K562 (cell line): Measurements from ENCODE around the gene FBXO9. TPM values are rescaled to one million over a fixed set of nuclear protein-coding genes. Genes with fewer than 3 reads are reported as not detected.

Source experiments
- ATF1 ChIP-seq, 2 experiments: fragments of 450-650 bp in 1 of 2; IDR thresholded peaks; 2 replicates each; pipeline ENCODE4 v1.6.1; 2016; ENCODE audit warnings: missing compliant biosample characterization in 1 of 2, missing genetic modification characterization in 1 of 2
- ATF2 ChIP-seq: sonication (generic); formaldehyde crosslinking; IDR thresholded peaks from 2 replicates; pipeline ENCODE4 v1.8.1; 2022; ENCODE audit warnings: missing genetic modification reagents
- CXXC5 ChIP-seq: fragments of 250-450 bp; sonication (Bioruptor Pico); IDR thresholded peaks from 2 replicates; pipeline ENCODE4 v1.8.0; 2022; ENCODE audit warnings: inconsistent platforms, mild to moderate bottlenecking, moderate library complexity
- EP400 ChIP-seq: fragments of 450-650 bp; IDR thresholded peaks from 2 replicates; pipeline ENCODE4 v1.6.1; 2017; ENCODE audit warnings: antibody characterized with exemption, mild to moderate bottlenecking, moderate library complexity
- FUS ChIP-seq: fragments of 200-400 bp; formaldehyde crosslinking; optimal IDR thresholded peaks from 2 replicates; pipeline ENCODE3; 2017; ENCODE audit warnings: low read depth, low read length
- GABPA ChIP-seq: fragments of 200-800 bp; sonication (Bioruptor generic); conservative IDR thresholded peaks from 2 replicates; pipeline ENCODE4 v1.6.1; 2016; ENCODE audit warnings: low read depth, missing genetic modification characterization, missing compliant biosample characterization
- HCFC1 ChIP-seq: IDR thresholded peaks from 2 replicates; pipeline ENCODE4 v1.6.1; 2012; ENCODE audit warnings: low read depth, low read length, improper control_type of control experiment
- HDAC2 ChIP-seq: fragments of 450-650 bp; IDR thresholded peaks from 2 replicates; pipeline ENCODE4 v1.6.1; 2016; ENCODE audit warnings: mild to moderate bottlenecking
- LARP7 ChIP-seq: fragments of 450-650 bp; IDR thresholded peaks from 2 replicates; pipeline ENCODE4 v1.6.1; 2016
- MLLT1 ChIP-seq, 2 experiments: fragments of 450-650 bp; IDR thresholded peaks; 2 replicates each; pipeline ENCODE4 v1.6.1; 2016
- MYC ChIP-seq, 2 experiments: fragments of 250-450 bp in 1 of 2; sonication (Bioruptor Pico) in 1 of 2; IDR thresholded peaks; 2 replicates each; pipeline versions ENCODE4 v1.5.1 to v1.6.1; 2012 to 2021; ENCODE audit warnings: low read depth in 2 of 2, borderline replicate concordance in 1 of 2, improper control_type of control experiment in 1 of 2, low read length in 1 of 2, mild to moderate bottlenecking in 1 of 2, moderate library complexity in 1 of 2
- NR2C1 ChIP-seq, 2 experiments: fragments of 450-650 bp; IDR thresholded peaks; 2 replicates each; pipeline ENCODE4 v1.6.1; 2017; ENCODE audit warnings: mild to moderate bottlenecking in 2 of 2, antibody characterized with exemption in 1 of 2, inconsistent platforms in 1 of 2, missing compliant biosample characterization in 1 of 2, missing genetic modification characterization in 1 of 2
- PPARD ChIP-seq: fragments of 250-450 bp; sonication (Bioruptor Pico); IDR thresholded peaks from 2 replicates; pipeline ENCODE4 v1.8.0; 2022; ENCODE audit warnings: inconsistent platforms, mild to moderate bottlenecking, moderate library complexity
- RB1 ChIP-seq: fragments of 450-650 bp; IDR thresholded peaks from 2 replicates; pipeline ENCODE4 v1.6.1; 2017; ENCODE audit warnings: low read depth, mild to moderate bottlenecking
- RFX5 ChIP-seq: IDR thresholded peaks from 2 replicates; pipeline ENCODE4 v1.6.1; 2011; ENCODE audit warnings: low read depth, mild to moderate bottlenecking, improper control_type of control experiment, low read length
- SMAD2 ChIP-seq: fragments of 150-350 bp; IDR thresholded peaks from 2 replicates; pipeline ENCODE4 v1.6.1; 2014; ENCODE audit warnings: low read depth, mild to moderate bottlenecking, low read length
- XRCC5 ChIP-seq: fragments of 200-400 bp; formaldehyde crosslinking; IDR thresholded peaks from 2 replicates; pipeline ENCODE4 v1.6.1; 2017; ENCODE audit warnings: low read depth, mild to moderate bottlenecking, low read length
- ZNF212 ChIP-seq: fragments of 450-650 bp; formaldehyde crosslinking; IDR thresholded peaks from 2 replicates; pipeline ENCODE4 v1.4.0; 2020; ENCODE audit warnings: mild to moderate bottlenecking
- polyA plus RNA-seq, 8 experiments: library from polyadenylated mRNA; depleted of rRNA in 4 of 8; stranded (reverse) in 5 of 8; unstranded in 3 of 8; fragments of >200 nt; fragmentation: Nextera tagmentation in 2 of 8; fragmentation: Illumina TruSeq in 1 of 8; extraction: Ambion mirVana in 2 of 8; extraction: Trizol in 1 of 8; gene quantifications; 2 replicates each; pipeline versions ENCODE4 v1.2.1 to v1.2.3, GENCODE V29; 2011 to 2014; ENCODE audit warnings: inconsistent platforms in 1 of 8, missing spikeins in 1 of 8
- total RNA-seq, 7 experiments: library from RNA; depleted of rRNA in 6 of 7; stranded (reverse); fragments of >200 nt in 6 of 7; fragmentation: Illumina TruSeq in 2 of 7; extraction: Trizol in 2 of 7; gene quantifications; 2 replicates each; pipeline versions ENCODE4 v1.2.1 to v1.2.3, GENCODE V29; 2011 to 2021; ENCODE audit warnings: low replicate concordance in 1 of 7
- TF ChIP-seq, protein P1 (sequence below): fragments of 450-650 bp; IDR thresholded peaks from 2 replicates; pipeline ENCODE4 v1.6.1; 2016; ENCODE audit warnings: borderline replicate concordance
- TF ChIP-seq, protein P2 (sequence below): fragments of 450-650 bp; IDR thresholded peaks from 2 replicates; pipeline ENCODE4 v1.6.1; 2014; ENCODE audit warnings: low read depth, mild to moderate bottlenecking, moderate library complexity, borderline replicate concordance
- TF ChIP-seq, protein P3 (sequence below): IDR thresholded peaks from 2 replicates; pipeline ENCODE4 v1.6.1; 2011; ENCODE audit not compliant: insufficient read length; ENCODE audit errors: extremely low read depth

Gene FBXO9
- total and polyA plus RNA-seq, 9 of the 15 experiments (the other 6 are each of a cell fraction or from before 2014, with no cell fraction given): 10.1 to 85.3 (median 51.4) TPM

DNA sequence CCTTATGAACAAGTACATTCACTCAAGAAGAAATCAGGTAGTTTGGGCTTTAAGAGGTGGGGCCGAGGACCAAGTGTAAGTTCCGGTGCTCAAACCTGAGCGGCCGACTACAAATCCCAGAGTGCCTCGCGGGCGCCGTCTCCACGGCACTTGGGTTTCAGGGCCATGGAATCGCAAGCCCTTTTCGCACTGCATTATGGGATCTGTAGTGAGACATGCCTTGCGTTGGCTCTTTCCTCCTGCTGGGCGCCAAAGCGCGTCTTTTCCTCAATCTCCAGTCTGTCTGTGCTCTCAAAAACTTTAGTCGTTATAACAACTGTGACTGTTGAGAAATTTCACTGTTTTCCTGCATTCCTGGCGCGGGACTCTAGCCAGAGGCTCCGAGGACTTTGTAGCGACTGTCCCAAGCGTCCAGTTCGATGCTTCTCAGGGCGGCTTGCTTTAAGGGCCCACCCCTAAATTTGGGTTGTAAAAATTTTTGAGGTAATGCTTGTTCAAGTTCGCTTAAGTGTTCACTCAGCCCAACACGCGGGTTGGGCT is 408 bp upstream of the FBXO9 start (continued):
- TF ChIP-seq MLLT1 (IDR thresholded peaks at IDR 0.05): no peak
- no peak for TF ChIP-seq FUS
- TF ChIP-seq EP400: no peak; the same call in 1 of the 2 replicates
- 0 out of 2 replicates have a peak, but pooled peaks have one; percentile 18 for TF ChIP-seq HDAC2
- peak; percentile 96 for TF ChIP-seq HCFC1
- TF ChIP-seq SMAD2: 0 out of 2 replicates have a peak, but pooled peaks have one; percentile 10
- TF ChIP-seq ZNF212 (CRISPR knock-in tag): no peak
- TF ChIP-seq CXXC5 (CRISPR knock-in tag): peak; percentile 42
- TF ChIP-seq ATF2 (CRISPR knock-in tag): no peak
- TF ChIP-seq LARP7: no peak
- TF ChIP-seq MYC (IDR thresholded peaks at IDR 0.05; ENCODE audit: low read depth, low read length): 0 out of 2 replicates have a peak, but pooled peaks have one; percentile 1
- no peak for TF ChIP-seq MYC (CRISPR knock-in tag; IDR thresholded peaks at IDR 0.05; ENCODE audit: borderline replicate concordance, low read depth)
- 0 out of 2 replicates have a peak, but pooled peaks have one; percentile 50 for TF ChIP-seq XRCC5
- TF ChIP-seq, protein P1, sequence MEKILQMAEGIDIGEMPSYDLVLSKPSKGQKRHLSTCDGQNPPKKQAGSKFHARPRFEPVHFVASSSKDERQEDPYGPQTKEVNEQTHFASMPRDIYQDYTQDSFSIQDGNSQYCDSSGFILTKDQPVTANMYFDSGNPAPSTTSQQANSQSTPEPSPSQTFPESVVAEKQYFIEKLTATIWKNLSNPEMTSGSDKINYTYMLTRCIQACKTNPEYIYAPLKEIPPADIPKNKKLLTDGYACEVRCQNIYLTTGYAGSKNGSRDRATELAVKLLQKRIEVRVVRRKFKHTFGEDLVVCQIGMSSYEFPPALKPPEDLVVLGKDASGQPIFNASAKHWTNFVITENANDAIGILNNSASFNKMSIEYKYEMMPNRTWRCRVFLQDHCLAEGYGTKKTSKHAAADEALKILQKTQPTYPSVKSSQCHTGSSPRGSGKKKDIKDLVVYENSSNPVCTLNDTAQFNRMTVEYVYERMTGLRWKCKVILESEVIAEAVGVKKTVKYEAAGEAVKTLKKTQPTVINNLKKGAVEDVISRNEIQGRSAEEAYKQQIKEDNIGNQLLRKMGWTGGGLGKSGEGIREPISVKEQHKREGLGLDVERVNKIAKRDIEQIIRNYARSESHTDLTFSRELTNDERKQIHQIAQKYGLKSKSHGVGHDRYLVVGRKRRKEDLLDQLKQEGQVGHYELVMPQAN: 0 out of 2 replicates have a peak, but pooled peaks have one; percentile 21
- TF ChIP-seq, protein P2, sequence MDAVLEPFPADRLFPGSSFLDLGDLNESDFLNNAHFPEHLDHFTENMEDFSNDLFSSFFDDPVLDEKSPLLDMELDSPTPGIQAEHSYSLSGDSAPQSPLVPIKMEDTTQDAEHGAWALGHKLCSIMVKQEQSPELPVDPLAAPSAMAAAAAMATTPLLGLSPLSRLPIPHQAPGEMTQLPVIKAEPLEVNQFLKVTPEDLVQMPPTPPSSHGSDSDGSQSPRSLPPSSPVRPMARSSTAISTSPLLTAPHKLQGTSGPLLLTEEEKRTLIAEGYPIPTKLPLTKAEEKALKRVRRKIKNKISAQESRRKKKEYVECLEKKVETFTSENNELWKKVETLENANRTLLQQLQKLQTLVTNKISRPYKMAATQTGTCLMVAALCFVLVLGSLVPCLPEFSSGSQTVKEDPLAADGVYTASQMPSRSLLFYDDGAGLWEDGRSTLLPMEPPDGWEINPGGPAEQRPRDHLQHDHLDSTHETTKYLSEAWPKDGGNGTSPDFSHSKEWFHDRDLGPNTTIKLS: peak; percentile 78
- no peak for TF ChIP-seq ATF1 (CRISPR knock-in tag; IDR thresholded peaks at IDR 0.05)
- peak; percentile 74 for TF ChIP-seq ATF1 (tag; IDR thresholded peaks at IDR 0.05)
- peak; percentile 9; the same call in 1 of the 2 replicates for TF ChIP-seq RB1
- TF ChIP-seq RFX5: no peak
- TF ChIP-seq NR2C1 (IDR thresholded peaks at IDR 0.05): no peak
- TF ChIP-seq NR2C1 (tag; IDR thresholded peaks at IDR 0.05): peak; percentile 58; the same call in 1 of the 2 replicates
- TF ChIP-seq, protein P3, sequence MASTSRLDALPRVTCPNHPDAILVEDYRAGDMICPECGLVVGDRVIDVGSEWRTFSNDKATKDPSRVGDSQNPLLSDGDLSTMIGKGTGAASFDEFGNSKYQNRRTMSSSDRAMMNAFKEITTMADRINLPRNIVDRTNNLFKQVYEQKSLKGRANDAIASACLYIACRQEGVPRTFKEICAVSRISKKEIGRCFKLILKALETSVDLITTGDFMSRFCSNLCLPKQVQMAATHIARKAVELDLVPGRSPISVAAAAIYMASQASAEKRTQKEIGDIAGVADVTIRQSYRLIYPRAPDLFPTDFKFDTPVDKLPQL: peak; percentile 39
- no peak for TF ChIP-seq PPARD (CRISPR knock-in tag)
- peak; percentile 79 for TF ChIP-seq GABPA (tag)
